HEK293 (cell line): Measurements from ENCODE around the gene GLOD4.

Experiments
- GLIS2 ChIP-seq: fragments of 450-650 bp; formaldehyde crosslinking; IDR thresholded peaks from 2 replicates; pipeline ENCODE4 v1.5.1; 2016; ENCODE audit warnings: missing biosample characterization, missing genetic modification characterization
- SETDB1 ChIP-seq: IDR thresholded peaks from one replicate; pipeline ENCODE4 v1.6.1; 2017; ENCODE audit warnings: mild to moderate bottlenecking, low read length, moderate library complexity, mixed read lengths; ENCODE audit not compliant: insufficient read length
- TSHZ1 ChIP-seq: fragments of 450-650 bp; formaldehyde crosslinking; IDR thresholded peaks from 2 replicates; pipeline ENCODE4 v1.5.1; 2016; ENCODE audit warnings: missing biosample characterization, missing genetic modification characterization, borderline replicate concordance
- YY1 ChIP-seq: fragments of 450-650 bp; formaldehyde crosslinking; IDR thresholded peaks from 2 replicates; pipeline ENCODE4 v1.5.1; 2018; ENCODE audit warnings: missing biosample characterization, missing genetic modification characterization
- ZBTB7A ChIP-seq: fragments of 450-650 bp; formaldehyde crosslinking; IDR thresholded peaks from 2 replicates; pipeline ENCODE4 v1.5.1; 2016; ENCODE audit warnings: low read depth, missing biosample characterization, missing genetic modification characterization

GRCh38 chr17:798246-798645, 16.2 kb upstream of the GLOD4 start:
- TF ChIP-seq YY1 (tag by site-specific recombination), result no peak
- TF ChIP-seq TSHZ1, result no peak
- TF ChIP-seq GLIS2 (tag by site-specific recombination), result no peak
- no peak for TF ChIP-seq SETDB1
- TF ChIP-seq ZBTB7A, result no peak
